Brain microvascular endothelial cell (primary cell): ENCODE results near the gene FBXL20.
A peak's percentile ranks its signal among the peaks of the same experiment; 100 is the strongest.
"Not testable (repeated sequence)": the region's sequence is repeated elsewhere in the genome, so short reads cannot be mapped to it uniquely, and the experiment has no call there.

Experiments used
- DNase-seq: peaks from one replicate; pipeline ENCODE4 v3.0.0-alpha.2; 2020
- H3K27ac ChIP-seq: fragments of 250-450 bp; sonication (Bioruptor Pico); 2 replicates; pipeline ENCODE4 v1.5.1; 2020; ENCODE audit warnings: mild to moderate bottlenecking, moderate library complexity
- H3K27me3 ChIP-seq: fragments of 250-450 bp; sonication (Bioruptor Pico); replicated peaks from 2 replicates; pipeline ENCODE4 v1.5.1; 2020; ENCODE audit warnings: mild to moderate bottlenecking
- H3K36me3 ChIP-seq: fragments of 250-450 bp; sonication (Bioruptor Pico); replicated peaks from 2 replicates; pipeline ENCODE4 v1.5.1; 2020; ENCODE audit warnings: mild to moderate bottlenecking
- H3K4me3 ChIP-seq: 2 replicates; pipeline ENCODE4 v1.5.1; 2011; ENCODE audit warnings: low read depth, mild to moderate bottlenecking, control low read depth, low read length, moderate library complexity
- in situ Hi-C: cut with HindIII; loops from 2 replicates; pipeline ENCODE4 v1.10.0; 2017; ENCODE audit warnings: low sequenced_read_pairs, low pct_ligation_motif_present
- TF ChIP-seq, protein P1 (sequence below): IDR thresholded peaks from 2 replicates; pipeline ENCODE4 v1.5.1; 2011; ENCODE audit warnings: low read depth, mild to moderate bottlenecking, moderate library complexity, low read length, control low read depth, inconsistent platforms; ENCODE audit errors: missing control alignments

The FBXL20 gene

DNA sequence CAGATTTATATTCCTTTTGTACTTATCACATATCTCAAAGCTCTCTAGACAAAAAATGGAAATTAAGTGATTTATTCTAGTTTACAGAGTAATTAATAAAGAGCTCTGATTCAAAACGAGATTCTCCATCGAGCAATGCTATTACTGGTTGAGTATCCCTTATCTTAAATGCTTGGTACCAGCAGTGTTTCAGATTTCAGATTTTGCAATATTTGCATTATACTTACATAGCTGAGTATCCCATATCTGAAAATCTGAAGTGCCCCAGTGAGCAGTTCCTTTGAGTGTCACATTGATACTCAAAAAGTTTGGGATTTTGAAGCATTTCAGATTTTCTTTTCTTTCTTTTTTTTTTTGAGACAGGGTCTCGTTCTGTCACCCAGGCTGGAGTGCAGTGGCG, 118.3 kb downstream of the FBXL20 start:
- DNase-seq: no peak
- TF ChIP-seq, protein P1, sequence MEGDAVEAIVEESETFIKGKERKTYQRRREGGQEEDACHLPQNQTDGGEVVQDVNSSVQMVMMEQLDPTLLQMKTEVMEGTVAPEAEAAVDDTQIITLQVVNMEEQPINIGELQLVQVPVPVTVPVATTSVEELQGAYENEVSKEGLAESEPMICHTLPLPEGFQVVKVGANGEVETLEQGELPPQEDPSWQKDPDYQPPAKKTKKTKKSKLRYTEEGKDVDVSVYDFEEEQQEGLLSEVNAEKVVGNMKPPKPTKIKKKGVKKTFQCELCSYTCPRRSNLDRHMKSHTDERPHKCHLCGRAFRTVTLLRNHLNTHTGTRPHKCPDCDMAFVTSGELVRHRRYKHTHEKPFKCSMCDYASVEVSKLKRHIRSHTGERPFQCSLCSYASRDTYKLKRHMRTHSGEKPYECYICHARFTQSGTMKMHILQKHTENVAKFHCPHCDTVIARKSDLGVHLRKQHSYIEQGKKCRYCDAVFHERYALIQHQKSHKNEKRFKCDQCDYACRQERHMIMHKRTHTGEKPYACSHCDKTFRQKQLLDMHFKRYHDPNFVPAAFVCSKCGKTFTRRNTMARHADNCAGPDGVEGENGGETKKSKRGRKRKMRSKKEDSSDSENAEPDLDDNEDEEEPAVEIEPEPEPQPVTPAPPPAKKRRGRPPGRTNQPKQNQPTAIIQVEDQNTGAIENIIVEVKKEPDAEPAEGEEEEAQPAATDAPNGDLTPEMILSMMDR: no peak
- H3K27me3 ChIP-seq: no peaks in the 10 kb centered on the region
- in situ Hi-C loops: no loop called here
- no peak overlapping the region for H3K27ac ChIP-seq
- H3K36me3 ChIP-seq: no peaks in the 10 kb centered on the region
- no peak overlapping the region for H3K4me3 ChIP-seq

DNA sequence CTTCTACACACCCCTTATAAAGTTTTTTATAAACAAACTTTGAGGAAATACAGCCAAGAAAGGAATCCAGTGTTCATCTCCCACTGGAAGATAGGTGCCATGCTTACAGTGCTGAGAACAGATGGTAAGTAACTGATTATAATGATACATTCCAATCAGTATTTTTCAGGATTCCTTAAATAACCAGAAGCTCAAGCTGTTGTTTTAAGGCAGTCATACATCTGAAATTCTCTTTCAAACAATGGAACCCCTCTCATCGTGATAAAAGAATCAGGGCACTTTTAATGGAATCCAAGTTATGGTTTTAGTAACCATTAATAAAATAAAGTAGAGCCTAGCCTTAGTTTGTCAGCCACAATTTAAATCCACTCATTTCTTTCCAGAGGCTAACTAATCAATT, 119.6 kb downstream of the FBXL20 start:
- Histone ChIP-seq H3K4me3 (no peak overlapping the region), H3K27me3 (no peaks in the 10 kb centered on the region), H3K27ac (peak overlapping the region; percentile 67), H3K36me3 (no peaks in the 10 kb centered on the region)
- DNase-seq: peak; percentile 12
- TF ChIP-seq, protein P1: no peak
- in situ Hi-C loops: no loop called here

- H3K36me3 ChIP-seq, DNase-seq, in situ Hi-C loops, H3K27me3 ChIP-seq, H3K4me3 ChIP-seq, H3K27ac ChIP-seq: not testable (repeated sequence)
Measured at GRCh38 chr17:39278246-39278645, 123.2 kb downstream of the FBXL20 start.

GRCh38 chr17:39277110-39277509, 124.3 kb downstream of the FBXL20 start:
- in situ Hi-C loops: no loop called here
- no peak for DNase-seq
- TF ChIP-seq, protein P1: no peak
- Histone ChIP-seq H3K27me3 (no peaks in the 10 kb centered on the region), H3K4me3 (no peak overlapping the region), H3K27ac (no peak overlapping the region), H3K36me3 (no peaks in the 10 kb centered on the region)

- H3K4me3 ChIP-seq: no peak overlapping the region
- H3K36me3 ChIP-seq: no peaks in the 10 kb centered on the region
- no peak overlapping the region for H3K27ac ChIP-seq
- in situ Hi-C loops: no loop called here
- H3K27me3 ChIP-seq: no peaks in the 10 kb centered on the region
- no peak for DNase-seq
- TF ChIP-seq, protein P1: no peak
Measured at GRCh38 chr17:39276113-39276512, 125.3 kb downstream of the FBXL20 start.

DNA sequence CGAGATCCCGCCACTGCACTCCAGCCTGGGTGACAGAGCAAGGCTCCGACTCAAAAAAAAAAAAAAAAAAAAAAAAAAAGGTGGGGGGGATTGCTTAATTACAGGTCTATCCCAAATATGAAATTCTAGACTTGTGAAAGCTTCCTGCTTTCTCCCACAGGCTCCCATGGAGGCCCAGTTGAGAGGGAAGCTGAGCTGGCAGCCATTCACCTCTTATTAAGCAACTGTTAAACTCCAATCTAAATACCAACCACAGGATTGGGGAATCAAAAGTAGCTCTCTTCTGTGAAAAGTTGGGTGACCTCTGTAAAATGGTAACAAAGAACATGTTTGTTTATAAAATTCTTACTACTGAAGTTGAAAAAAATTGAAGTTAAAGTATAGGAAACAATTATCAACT, 129.9 kb downstream of the FBXL20 start:
- TF ChIP-seq, protein P1: no peak

More for the DNA sequence above, 129.9 kb downstream of the FBXL20 start:
- DNase-seq: no peak
- H3K27ac ChIP-seq: no peak overlapping the region
- H3K27me3 ChIP-seq: no peaks in the 10 kb centered on the region
- H3K36me3 ChIP-seq: peaks cover 10% of the 10 kb centered on the region
- in situ Hi-C loops: no loop called here
- H3K4me3 ChIP-seq: no peak overlapping the region
